Measurements from ENCODE around the gene CCDC157. TPM values are rescaled to one million over a fixed set of nuclear protein-coding genes. Genes with fewer than 3 reads are reported as not detected.
"Not testable (repeated sequence)": the region's sequence is repeated elsewhere in the genome, so short reads cannot be mapped to it uniquely, and the experiment has no call there.

CCDC157 gene
- total and polyA plus RNA-seq, 7 experiments from 2014 or later = 1.4 to 6.9 (median 2.3) TPM

DNA sequence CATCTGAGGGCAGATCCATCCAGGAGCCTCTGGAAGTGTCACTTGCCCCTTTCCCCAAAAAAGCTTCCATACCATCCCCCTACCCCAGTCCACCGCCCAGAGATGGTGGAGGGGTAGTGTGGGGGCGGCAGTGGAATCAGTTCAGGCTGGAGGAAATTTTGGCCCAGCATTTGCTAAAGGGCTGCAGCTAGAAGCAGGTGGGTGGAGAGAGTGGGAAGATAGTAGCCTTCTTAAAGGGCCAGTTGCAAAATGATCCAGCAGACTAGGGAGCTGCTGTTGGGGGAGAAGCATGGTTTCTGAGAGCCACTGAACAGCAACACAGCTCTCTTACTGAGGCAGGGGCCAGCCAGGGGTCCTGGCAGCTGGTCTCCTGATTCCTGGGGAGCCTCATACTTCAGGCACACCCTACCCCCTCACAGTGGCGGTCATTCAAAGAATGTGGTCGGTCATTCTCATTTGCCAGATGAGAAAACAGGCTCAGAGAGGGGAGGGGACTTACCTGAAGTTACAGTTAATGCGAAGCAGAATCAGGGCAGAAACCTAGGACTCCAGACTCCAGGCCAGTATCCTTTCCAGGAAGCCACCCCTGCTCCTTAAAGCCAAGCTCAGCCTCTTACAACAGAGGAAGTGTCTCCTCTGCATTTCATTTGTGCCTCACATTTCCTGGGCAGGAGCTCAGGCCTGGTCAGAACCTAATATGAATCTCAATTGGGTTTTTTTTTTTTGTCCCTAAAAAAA, 45.4 kb downstream of the CCDC157 start:
- Histone ChIP-seq H3K36me3 (ENCODE audit: control insufficient read depth in 2 of 3, insufficient read depth in 3 of 3, low read length in 3 of 3) (peaks cover 0 to 22% (median 0%) of the 10 kb centered on the region in 3 experiments), H3K4me3 (ENCODE audit: low read length) (no peak overlapping the region), H3K27me3 (ENCODE audit: control insufficient read depth in 2 of 2, insufficient read depth in 2 of 2, low read length in 2 of 2) (no peaks in the 10 kb centered on the region), H3K9me3 (ENCODE audit: control insufficient read depth in 2 of 3, low read length in 3 of 3) (no peaks in the 10 kb centered on the region), H3K4me1 (ENCODE audit: control insufficient read depth in 2 of 2, insufficient read depth in 2 of 2, low read length in 2 of 2) (peaks cover 6 to 13% of the 10 kb centered on the region in 2 donors), H3K27ac (ENCODE audit: low read depth, low read length) (no peak overlapping the region)
- CTCF ChIA-PET = no interaction called here
- H3K4me1 Mint-ChIP-seq = peaks cover 16 to 35% (median 20%) of the 10 kb centered on the region in 7 donors
- peaks cover 0 to 18% (median 3%) of the 10 kb centered on the region in 5 donors for H3K36me3 Mint-ChIP-seq
- H3K27ac Mint-ChIP-seq = peak overlapping the region in 5 of 9 donors; percentile 1 to 89 (median 63)
- H3K4me3 Mint-ChIP-seq = no peak overlapping the region
- ATAC-seq = no peak
- intact Hi-C loops (cut with micrococcal nuclease) = no loop called here
- DNase-seq = no peak
- peaks cover 0 to 5% (median 0%) of the 10 kb centered on the region in 5 donors for H3K27me3 Mint-ChIP-seq
- no peaks in the 10 kb centered on the region for H3K9me3 Mint-ChIP-seq
- POLR2A ChIA-PET = interaction anchor here (0.9 to 2.8 kb wide), 3 partner anchors 12 to 24 kb away, joined by 3 to 19 read pairs (median 5); partner anchors contain the start of gene MTFP1

DNA sequence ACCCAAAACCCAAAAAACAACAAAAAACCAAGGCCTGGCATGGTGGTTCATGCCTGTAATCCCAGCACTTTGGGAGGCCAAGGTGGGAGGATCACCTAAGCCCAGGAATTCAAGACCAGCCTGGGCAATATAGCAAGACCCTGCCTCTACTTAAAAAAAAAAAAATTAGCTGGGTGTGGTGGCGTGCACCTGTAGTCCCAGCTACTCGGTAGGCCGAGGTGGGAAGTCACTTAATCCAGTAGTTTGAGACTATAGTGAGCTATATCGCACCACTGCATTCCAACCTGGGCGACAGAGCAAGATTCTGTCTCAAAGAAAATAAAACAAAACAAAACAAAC, 45.9 kb downstream of the CCDC157 start:
- DNase-seq; H3K4me3 Mint-ChIP-seq; H3K27me3 ChIP-seq (ENCODE audit: control insufficient read depth in 2 of 2, insufficient read depth in 2 of 2, low read length in 2 of 2); intact Hi-C loops (cut with micrococcal nuclease); H3K9me3 ChIP-seq (ENCODE audit: control insufficient read depth in 2 of 3, low read length in 3 of 3); H3K4me3 ChIP-seq (ENCODE audit: low read length); H3K27me3 Mint-ChIP-seq; H3K27ac ChIP-seq (ENCODE audit: low read depth, low read length); H3K9me3 Mint-ChIP-seq; CTCF ChIA-PET; ATAC-seq: not testable (repeated sequence)
- POLR2A ChIA-PET = interaction anchor here (0.9 to 2.8 kb wide), 3 partner anchors 11 to 24 kb away, joined by 3 to 19 read pairs (median 5); partner anchors contain the start of gene MTFP1
- peak overlapping the region in 1 of 9 donors; percentile 32 for H3K27ac Mint-ChIP-seq
- peaks cover 13 to 31% (median 18%) of the 10 kb centered on the region in 7 donors for H3K4me1 Mint-ChIP-seq
- peaks cover 0 to 20% (median 3%) of the 10 kb centered on the region in 5 donors for H3K36me3 Mint-ChIP-seq
- Histone ChIP-seq H3K36me3 (ENCODE audit: control insufficient read depth in 2 of 3, insufficient read depth in 3 of 3, low read length in 3 of 3) (peaks cover 0 to 26% (median 0%) of the 10 kb centered on the region in 3 experiments), H3K4me1 (ENCODE audit: control insufficient read depth in 2 of 2, insufficient read depth in 2 of 2, low read length in 2 of 2) (peaks cover 6 to 13% of the 10 kb centered on the region in 2 donors)

DNA sequence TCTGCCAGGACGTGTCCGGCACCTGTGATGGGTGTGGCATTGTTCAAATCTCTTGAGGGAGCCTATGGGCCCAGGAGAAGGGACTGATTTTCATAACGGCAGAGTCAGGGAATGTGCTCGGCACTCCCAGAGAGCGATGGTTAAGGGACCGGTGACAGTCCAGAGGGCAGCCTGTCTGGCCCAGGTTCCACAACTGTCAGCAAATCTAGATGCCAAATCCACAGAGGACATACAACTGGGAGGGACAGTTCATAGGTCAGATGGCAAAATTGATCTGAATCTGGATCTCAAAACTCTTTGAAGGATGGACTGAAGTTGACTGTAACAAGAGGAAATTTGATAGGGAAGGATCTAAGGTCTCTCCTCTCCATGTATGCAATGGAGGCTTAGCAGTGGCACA, 47.5 kb downstream of the CCDC157 start:
- H3K9me3 Mint-ChIP-seq = no peaks in the 10 kb centered on the region
- H3K36me3 ChIP-seq (ENCODE audit: control insufficient read depth in 2 of 3, insufficient read depth in 3 of 3, low read length in 3 of 3) = peaks cover 0 to 42% (median 0%) of the 10 kb centered on the region in 3 experiments
- H3K4me3 ChIP-seq (ENCODE audit: low read length) = no peak overlapping the region
- H3K4me1 ChIP-seq (ENCODE audit: control insufficient read depth in 2 of 2, insufficient read depth in 2 of 2, low read length in 2 of 2) = no peaks in the 10 kb centered on the region
- H3K27ac ChIP-seq (ENCODE audit: low read depth, low read length) = no peak overlapping the region
- ATAC-seq (no peak), DNase-seq (no peak)
- POLR2A ChIA-PET = interaction anchor here (0.6 to 4.3 kb wide), 3 partner anchors 13 to 48 kb away, joined by 4 to 29 read pairs (median 5); no protein-coding TSS in a partner anchor
- H3K27ac Mint-ChIP-seq = peak overlapping the region in 5 of 9 donors; percentile 4 to 56 (median 26)
- CTCF ChIA-PET = no interaction called here
- H3K4me1 Mint-ChIP-seq = peaks cover 0 to 15% (median 2%) of the 10 kb centered on the region in 7 donors
- H3K4me3 Mint-ChIP-seq = no peak overlapping the region
- no peaks in the 10 kb centered on the region for H3K9me3 ChIP-seq (ENCODE audit: control insufficient read depth in 2 of 3, low read length in 3 of 3)
- no peaks in the 10 kb centered on the region for H3K27me3 Mint-ChIP-seq
- peaks cover 0 to 21% (median 4%) of the 10 kb centered on the region in 5 donors for H3K36me3 Mint-ChIP-seq
- intact Hi-C loops (cut with micrococcal nuclease) = no loop called here
- no peaks in the 10 kb centered on the region for H3K27me3 ChIP-seq (ENCODE audit: control insufficient read depth in 2 of 2, insufficient read depth in 2 of 2, low read length in 2 of 2)

DNA sequence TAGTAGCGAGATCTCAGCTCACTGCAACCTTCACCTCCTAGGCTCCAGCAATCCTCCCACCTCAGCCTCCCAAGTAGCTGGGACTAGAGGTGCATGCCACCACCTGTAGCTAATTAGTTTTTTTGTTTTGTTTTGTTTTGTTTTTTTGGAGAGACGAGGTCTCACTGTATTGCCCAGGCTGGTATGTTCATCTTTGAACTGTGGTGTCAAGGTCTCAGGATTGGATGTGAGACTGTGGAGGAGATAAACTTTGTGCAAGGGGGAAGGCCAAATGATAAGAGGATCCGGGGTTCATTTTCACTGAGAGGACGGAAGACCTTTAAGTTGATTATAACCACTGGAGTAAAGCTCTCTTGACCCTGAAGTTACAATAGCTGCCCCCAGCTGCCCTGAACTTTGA, 48.9 kb downstream of the CCDC157 start:
- ATAC-seq (no peak), DNase-seq (no peak)
- ChIA-PET POLR2A (interaction anchor here (0.5 to 4.3 kb wide), 5 partner anchors 9 to 26 kb away, joined by 3 to 29 read pairs (median 5); partner anchors contain the start of gene SEC14L2), CTCF (interaction anchor here (0.9 to 1.6 kb wide), 3 partner anchors 16 to 117 kb away, joined by 3 to 4 read pairs (median 4); partner anchors contain the start of gene CASTOR1)
- no peaks in the 10 kb centered on the region for H3K9me3 ChIP-seq (ENCODE audit: control insufficient read depth in 2 of 3, low read length in 3 of 3)
- H3K4me3 ChIP-seq (ENCODE audit: low read length) = no peak overlapping the region
- Mint-ChIP-seq H3K27ac (peak overlapping the region in 6 of 9 donors; percentile 21 to 51 (median 32)), H3K36me3 (peaks cover 0 to 28% (median 4%) of the 10 kb centered on the region in 5 donors), H3K4me3 (no peak overlapping the region), H3K27me3 (no peaks in the 10 kb centered on the region), H3K4me1 (peaks cover 2 to 16% (median 2%) of the 10 kb centered on the region in 7 donors), H3K9me3 (no peaks in the 10 kb centered on the region)
- no peak overlapping the region for H3K27ac ChIP-seq (ENCODE audit: low read depth, low read length)
- no peaks in the 10 kb centered on the region for H3K27me3 ChIP-seq (ENCODE audit: control insufficient read depth in 2 of 2, insufficient read depth in 2 of 2, low read length in 2 of 2)
- H3K4me1 ChIP-seq (ENCODE audit: control insufficient read depth in 2 of 2, insufficient read depth in 2 of 2, low read length in 2 of 2) = peaks cover 0 to 1% of the 10 kb centered on the region in 2 donors
- intact Hi-C loops (cut with micrococcal nuclease) = no loop called here
- H3K36me3 ChIP-seq (ENCODE audit: control insufficient read depth in 2 of 3, insufficient read depth in 3 of 3, low read length in 3 of 3) = peaks cover 0 to 56% (median 0%) of the 10 kb centered on the region in 3 experiments

DNA sequence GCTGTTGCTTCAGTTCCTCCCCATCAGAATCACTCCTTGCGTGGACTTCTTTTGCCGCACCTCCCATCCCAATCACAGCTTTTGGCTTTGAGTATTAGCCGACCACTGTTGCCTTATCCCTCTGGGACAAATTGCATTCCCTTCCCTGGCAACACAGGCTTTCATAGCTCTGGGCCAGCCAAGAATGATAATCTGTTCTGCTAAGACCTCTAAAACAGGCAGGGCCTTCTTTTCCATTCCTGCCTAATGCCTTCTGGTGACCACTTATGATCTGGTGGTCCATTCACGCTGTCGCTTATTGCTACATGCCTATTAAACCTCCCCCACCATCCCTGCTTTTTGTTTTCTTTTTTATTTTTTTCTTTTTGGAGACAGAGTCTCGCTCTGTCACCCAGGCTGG, 49.6 kb downstream of the CCDC157 start:
- no peaks in the 10 kb centered on the region for H3K27me3 ChIP-seq (ENCODE audit: control insufficient read depth in 2 of 2, insufficient read depth in 2 of 2, low read length in 2 of 2)
- H3K4me1 Mint-ChIP-seq = peaks cover 2 to 18% (median 9%) of the 10 kb centered on the region in 7 donors
- ChIA-PET POLR2A (interaction anchor here (0.5 to 4.3 kb wide), 5 partner anchors 8 to 52 kb away, joined by 3 to 29 read pairs (median 5); partner anchors contain the start of gene SEC14L2), CTCF (interaction anchor here (1.5 to 1.6 kb wide), 2 partner anchors 16 to 118 kb away, joined by 4 read pairs; partner anchors contain the start of gene CASTOR1)
- H3K9me3 ChIP-seq (ENCODE audit: control insufficient read depth in 2 of 3, low read length in 3 of 3) = no peaks in the 10 kb centered on the region
- no peaks in the 10 kb centered on the region for H3K27me3 Mint-ChIP-seq
- intact Hi-C loops (cut with micrococcal nuclease) = no loop called here
- H3K27ac ChIP-seq (ENCODE audit: low read depth, low read length) = no peak overlapping the region
- no peak overlapping the region for H3K4me3 Mint-ChIP-seq
- H3K36me3 ChIP-seq (ENCODE audit: control insufficient read depth in 2 of 3, insufficient read depth in 3 of 3, low read length in 3 of 3) = peaks cover 0 to 57% (median 0%) of the 10 kb centered on the region in 3 experiments
- H3K27ac Mint-ChIP-seq = peak overlapping the region in 1 of 9 donors; percentile 66
- DNase-seq (no peak), ATAC-seq (no peak)
- no peak overlapping the region for H3K4me3 ChIP-seq (ENCODE audit: low read length)
- peaks cover 0 to 8% of the 10 kb centered on the region in 2 donors for H3K4me1 ChIP-seq (ENCODE audit: control insufficient read depth in 2 of 2, insufficient read depth in 2 of 2, low read length in 2 of 2)
- H3K9me3 Mint-ChIP-seq = no peaks in the 10 kb centered on the region
- H3K36me3 Mint-ChIP-seq = peaks cover 0 to 33% (median 7%) of the 10 kb centered on the region in 5 donors

DNA sequence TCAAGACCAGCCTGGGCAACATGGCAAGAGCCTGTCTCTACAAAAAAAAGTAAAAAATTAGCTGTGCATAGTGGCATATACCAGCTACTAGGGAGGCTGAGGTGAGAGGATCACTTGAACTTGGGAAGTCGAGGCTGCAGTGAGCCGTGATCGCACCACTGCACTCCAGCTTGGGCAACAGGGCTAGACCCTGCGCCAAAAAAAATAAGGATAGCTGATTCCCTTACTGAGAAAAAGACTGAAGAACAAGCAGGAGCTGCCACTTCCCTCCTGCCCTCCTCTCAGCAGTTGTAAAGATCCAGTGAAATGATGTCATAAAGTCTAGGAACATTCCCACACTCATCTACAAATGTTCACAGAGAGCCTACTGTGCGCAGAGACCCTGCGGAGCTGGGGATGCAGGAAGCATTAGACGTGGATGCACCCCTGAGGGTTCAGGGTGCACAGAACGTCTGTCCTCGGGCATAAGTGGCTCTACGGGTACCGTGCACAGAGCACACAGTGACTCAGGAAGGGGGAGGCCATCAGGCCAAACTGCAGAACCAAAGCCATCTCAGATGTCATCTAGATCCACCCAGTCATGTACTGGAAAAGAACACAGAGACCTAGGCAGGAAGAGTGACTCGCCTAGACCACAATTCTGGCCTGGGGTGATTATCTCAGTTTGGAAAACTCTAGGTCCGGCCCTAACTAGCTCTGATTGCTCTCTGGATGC, 51.7 kb downstream of the CCDC157 start:
- Mint-ChIP-seq H3K27ac (peak overlapping the region in 4 of 9 donors; percentile 17 to 41 (median 22)), H3K4me3 (no peak overlapping the region), H3K9me3 (no peaks in the 10 kb centered on the region), H3K27me3 (no peaks in the 10 kb centered on the region), H3K36me3 (peaks cover 3 to 42% (median 12%) of the 10 kb centered on the region in 5 donors), H3K4me1 (peaks cover 12 to 37% (median 27%) of the 10 kb centered on the region in 7 donors)
- no peak for ATAC-seq
- H3K27ac ChIP-seq (ENCODE audit: low read depth, low read length) = no peak overlapping the region
- intact Hi-C loops (cut with micrococcal nuclease) = no loop called here
- no peak for DNase-seq
- peaks cover 0 to 62% (median 0%) of the 10 kb centered on the region in 3 experiments for H3K36me3 ChIP-seq (ENCODE audit: control insufficient read depth in 2 of 3, insufficient read depth in 3 of 3, low read length in 3 of 3)
- H3K4me3 ChIP-seq (ENCODE audit: low read length) = no peak overlapping the region
- H3K9me3 ChIP-seq (ENCODE audit: control insufficient read depth in 2 of 3, low read length in 3 of 3) = no peaks in the 10 kb centered on the region
- ChIA-PET CTCF (no interaction called here), POLR2A (interaction anchor here (4.3 to 8.4 kb wide), 2 partner anchors 11 to 15 kb away, joined by 29 to 52 read pairs; partner anchors contain the start of gene SEC14L2)
- peaks cover 0 to 18% of the 10 kb centered on the region in 2 donors for H3K4me1 ChIP-seq (ENCODE audit: control insufficient read depth in 2 of 2, insufficient read depth in 2 of 2, low read length in 2 of 2)
- H3K27me3 ChIP-seq (ENCODE audit: control insufficient read depth in 2 of 2, insufficient read depth in 2 of 2, low read length in 2 of 2) = no peaks in the 10 kb centered on the region

Data from naive thymus-derived CD4-positive, alpha-beta T cell (primary cell).